ENCODE measurements around the gene KRTAP4-5. TPM values are rescaled to one million over a fixed set of nuclear protein-coding genes. Genes with fewer than 3 reads are reported as not detected.

KRTAP4-5 gene
- total and polyA plus RNA-seq, 7 donors = not detected

Small RNAs within 50 kb of the gene (small RNA-seq; reads per million reads assigned to genes)
- gene KRTAP4-17P = 0 reads per million in 3 donors

Other genes with a start within 250 kb of the KRTAP4-5 start
Only the 30 nearest of the 40 such genes appear.
- gene KRTAP3-2, start 149.9 kb downstream of the KRTAP4-5 start, total RNA-seq = not detected
- gene KRTAP3-2, start 149.9 kb downstream of the KRTAP4-5 start, polyA plus RNA-seq = not detected
- not detected for gene KRTAP3-1, start 140.7 kb downstream of the KRTAP4-5 start, total RNA-seq
- gene KRTAP3-1, start 140.7 kb downstream of the KRTAP4-5 start, polyA plus RNA-seq = not detected
- not detected for gene KRTAP1-5, start 122.6 kb downstream of the KRTAP4-5 start, total RNA-seq
- gene KRTAP1-5, start 122.6 kb downstream of the KRTAP4-5 start, polyA plus RNA-seq = not detected
- not detected for gene KRTAP1-4, start 119.6 kb downstream of the KRTAP4-5 start, total RNA-seq
- gene KRTAP1-4, start 119.6 kb downstream of the KRTAP4-5 start, polyA plus RNA-seq = not detected
- not detected for gene KRTAP1-3, start 115.0 kb downstream of the KRTAP4-5 start, total RNA-seq
- gene KRTAP1-3, start 115.0 kb downstream of the KRTAP4-5 start, polyA plus RNA-seq = not detected
- gene KRTAP1-1, start 108.4 kb downstream of the KRTAP4-5 start, total RNA-seq = not detected
- not detected for gene KRTAP1-1, start 108.4 kb downstream of the KRTAP4-5 start, polyA plus RNA-seq
- gene KRTAP2-1, start 102.5 kb downstream of the KRTAP4-5 start, total RNA-seq = not detected
- gene KRTAP2-1, start 102.5 kb downstream of the KRTAP4-5 start, polyA plus RNA-seq = not detected
- not detected for gene KRTAP2-2, start 94.6 kb downstream of the KRTAP4-5 start, total RNA-seq
- not detected for gene KRTAP2-2, start 94.6 kb downstream of the KRTAP4-5 start, polyA plus RNA-seq
- gene KRTAP2-3, start 89.7 kb downstream of the KRTAP4-5 start, total RNA-seq = not detected
- not detected for gene KRTAP2-3, start 89.7 kb downstream of the KRTAP4-5 start, polyA plus RNA-seq
- gene KRTAP2-4, start 83.9 kb downstream of the KRTAP4-5 start, total RNA-seq = not detected
- gene KRTAP2-4, start 83.9 kb downstream of the KRTAP4-5 start, polyA plus RNA-seq = not detected
- not detected for gene KRTAP4-7, start 65.7 kb downstream of the KRTAP4-5 start, total RNA-seq
- not detected for gene KRTAP4-7, start 65.7 kb downstream of the KRTAP4-5 start, polyA plus RNA-seq
- not detected for gene KRTAP4-8, start 51.7 kb downstream of the KRTAP4-5 start, total RNA-seq
- not detected for gene KRTAP4-8, start 51.7 kb downstream of the KRTAP4-5 start, polyA plus RNA-seq
- gene KRTAP4-16, start 47.6 kb downstream of the KRTAP4-5 start, total RNA-seq = not detected
- gene KRTAP4-16, start 47.6 kb downstream of the KRTAP4-5 start, polyA plus RNA-seq = not detected
- gene KRTAP4-9, start 44.4 kb downstream of the KRTAP4-5 start, total RNA-seq = not detected
- not detected for gene KRTAP4-9, start 44.4 kb downstream of the KRTAP4-5 start, polyA plus RNA-seq
- gene KRTAP4-11, start 31.5 kb downstream of the KRTAP4-5 start, total RNA-seq = not detected
- not detected for gene KRTAP4-11, start 31.5 kb downstream of the KRTAP4-5 start, polyA plus RNA-seq
- gene KRTAP4-12, start 25.6 kb downstream of the KRTAP4-5 start, total RNA-seq = not detected
- gene KRTAP4-12, start 25.6 kb downstream of the KRTAP4-5 start, polyA plus RNA-seq = not detected
- gene KRTAP4-6, start 9.3 kb downstream of the KRTAP4-5 start, total RNA-seq = not detected
- gene KRTAP4-6, start 9.3 kb downstream of the KRTAP4-5 start, polyA plus RNA-seq = not detected
- gene KRTAP4-4, start 10.9 kb upstream of the KRTAP4-5 start, total RNA-seq = not detected
- not detected for gene KRTAP4-4, start 10.9 kb upstream of the KRTAP4-5 start, polyA plus RNA-seq
- not detected for gene KRTAP4-3, start 18.4 kb upstream of the KRTAP4-5 start, total RNA-seq
- not detected for gene KRTAP4-3, start 18.4 kb upstream of the KRTAP4-5 start, polyA plus RNA-seq
- gene KRTAP4-2, start 28.4 kb upstream of the KRTAP4-5 start, total RNA-seq = not detected
- not detected for gene KRTAP4-2, start 28.4 kb upstream of the KRTAP4-5 start, polyA plus RNA-seq
- not detected for gene KRTAP4-1, start 35.1 kb upstream of the KRTAP4-5 start, total RNA-seq
- 1 to 10 TPM in 1 of 3 donors, not detected in 2; 1.4 TPM for gene KRTAP4-1, start 35.1 kb upstream of the KRTAP4-5 start, polyA plus RNA-seq
- not detected for gene KRTAP9-1, start 40.1 kb upstream of the KRTAP4-5 start, total RNA-seq
- not detected for gene KRTAP9-1, start 40.1 kb upstream of the KRTAP4-5 start, polyA plus RNA-seq
- not detected for gene KRTAP9-2, start 76.8 kb upstream of the KRTAP4-5 start, total RNA-seq
- not detected for gene KRTAP9-2, start 76.8 kb upstream of the KRTAP4-5 start, polyA plus RNA-seq
- not detected for gene KRTAP9-3, start 82.6 kb upstream of the KRTAP4-5 start, total RNA-seq
- not detected for gene KRTAP9-3, start 82.6 kb upstream of the KRTAP4-5 start, polyA plus RNA-seq
- not detected for gene KRTAP9-8, start 88.2 kb upstream of the KRTAP4-5 start, total RNA-seq
- not detected for gene KRTAP9-8, start 88.2 kb upstream of the KRTAP4-5 start, polyA plus RNA-seq
- not detected for gene KRTAP9-4, start 99.9 kb upstream of the KRTAP4-5 start, total RNA-seq
- not detected for gene KRTAP9-4, start 99.9 kb upstream of the KRTAP4-5 start, polyA plus RNA-seq
- gene KRTAP9-9, start 105.6 kb upstream of the KRTAP4-5 start, total RNA-seq = not detected
- not detected for gene KRTAP9-9, start 105.6 kb upstream of the KRTAP4-5 start, polyA plus RNA-seq
- not detected for gene KRTAP9-6, start 115.6 kb upstream of the KRTAP4-5 start, total RNA-seq
- not detected for gene KRTAP9-6, start 115.6 kb upstream of the KRTAP4-5 start, polyA plus RNA-seq
- not detected for gene KRTAP9-7, start 125.9 kb upstream of the KRTAP4-5 start, total RNA-seq
- not detected for gene KRTAP9-7, start 125.9 kb upstream of the KRTAP4-5 start, polyA plus RNA-seq
- gene KRTAP29-1, start 153.0 kb upstream of the KRTAP4-5 start, total RNA-seq = not detected
- not detected for gene KRTAP29-1, start 153.0 kb upstream of the KRTAP4-5 start, polyA plus RNA-seq